Upper lobe of left lung (tissue), 4 donors: ENCODE measurements around the gene TBCD.

Experiments used
- CTCF ChIP-seq, 6 experiments: fragments of 450-650 bp in 4 of 6; fragments of 200-600 bp in 2 of 6; sonication (generic) in 2 of 6; IDR thresholded peaks; one replicate each; pipeline ENCODE4 v1.5.1; 2016 to 2019; ENCODE audit warnings: antibody characterized with exemption in 6 of 6
- EP300 ChIP-seq, 4 donors: sonication (generic); formaldehyde crosslinking; IDR thresholded peaks; one replicate each; pipeline ENCODE4 v1.5.1; 2017; ENCODE audit warnings: antibody characterized with exemption in 4 of 4, control low read depth in 2 of 4

GRCh38 chr17:82830249-82830661, 78.4 kb downstream of the TBCD start:
- TF ChIP-seq EP300 (IDR thresholded peaks at IDR 0.05) (no peak), CTCF (IDR thresholded peaks at IDR 0.05) (no peak)
